HG03558 (cell line): ENCODE measurements around the gene ZNF681.
"Not testable (repeated sequence)": the region's sequence is repeated elsewhere in the genome, so short reads cannot be mapped to it uniquely, and the experiment has no call there.

Source experiments
- ATAC-seq: cut with Tn5 transposase; IDR thresholded peaks from one replicate; pipeline ENCODE4 v1.9.1; 2021; ENCODE audit warnings: moderate number of reproducible peaks; ENCODE audit not compliant: unreplicated experiment; ENCODE audit errors: extremely low read depth

Gene ZNF681

GRCh38 chr19:23758187-23759074, at the start of gene ZNF681:
Gene ZNF681 (minus strand): TSS chr19:23758891. CDS start chr19:23758749, 142 bp downstream.
- peak; percentile 80 for ATAC-seq

GRCh38 chr19:23804676-23805075, 46.0 kb upstream of the ZNF681 start:
- ATAC-seq: no peak

- ATAC-seq: no peak
Observed at GRCh38 chr19:23802290-23802689, 43.6 kb upstream of the ZNF681 start.

- ATAC-seq: no peak
Observed at GRCh38 chr19:23801803-23802202, 43.1 kb upstream of the ZNF681 start.

GRCh38 chr19:23800868-23801267, 42.2 kb upstream of the ZNF681 start:
- ATAC-seq: no peak

GRCh38 chr19:23800271-23800670, 41.6 kb upstream of the ZNF681 start:
- ATAC-seq: no peak

- no peak for ATAC-seq
Observed at GRCh38 chr19:23799321-23799720, 40.6 kb upstream of the ZNF681 start.

GRCh38 chr19:23795462-23795861, 36.8 kb upstream of the ZNF681 start:
- ATAC-seq: no peak

- no peak for ATAC-seq
Observed at GRCh38 chr19:23792784-23793183, 34.1 kb upstream of the ZNF681 start.

GRCh38 chr19:23790641-23791488, 32.2 kb upstream of the ZNF681 start:
- no peak for ATAC-seq

GRCh38 chr19:23789246-23789645, 30.6 kb upstream of the ZNF681 start:
- ATAC-seq: no peak

- ATAC-seq: no peak
Observed at GRCh38 chr19:23788411-23788810, 29.7 kb upstream of the ZNF681 start.

- ATAC-seq: no peak
Observed at GRCh38 chr19:23787106-23787505, 28.4 kb upstream of the ZNF681 start.

- ATAC-seq: no peak
Observed at GRCh38 chr19:23785982-23786381, 27.3 kb upstream of the ZNF681 start.

GRCh38 chr19:23784274-23784673, 25.6 kb upstream of the ZNF681 start:
- no peak for ATAC-seq

GRCh38 chr19:23783636-23784035, 24.9 kb upstream of the ZNF681 start:
- no peak for ATAC-seq

- no peak for ATAC-seq
Observed at GRCh38 chr19:23779645-23780044, 21.0 kb upstream of the ZNF681 start.

GRCh38 chr19:23778566-23778965, 19.9 kb upstream of the ZNF681 start:
- ATAC-seq: no peak

- ATAC-seq: not testable (repeated sequence)
Observed at GRCh38 chr19:23778036-23778435, 19.3 kb upstream of the ZNF681 start.

- ATAC-seq: no peak
Observed at GRCh38 chr19:23777216-23777615, 18.5 kb upstream of the ZNF681 start.

GRCh38 chr19:23776507-23777205, 18.0 kb upstream of the ZNF681 start:
- no peak for ATAC-seq
